ENCODE measurements around the gene AZIN2. TPM values are rescaled to one million over a fixed set of nuclear protein-coding genes. Genes with fewer than 3 reads are reported as not detected.

AZIN2 gene
- total RNA-seq, 2 experiments from 2014 or later: 0.27 to 0.63 TPM

DNA sequence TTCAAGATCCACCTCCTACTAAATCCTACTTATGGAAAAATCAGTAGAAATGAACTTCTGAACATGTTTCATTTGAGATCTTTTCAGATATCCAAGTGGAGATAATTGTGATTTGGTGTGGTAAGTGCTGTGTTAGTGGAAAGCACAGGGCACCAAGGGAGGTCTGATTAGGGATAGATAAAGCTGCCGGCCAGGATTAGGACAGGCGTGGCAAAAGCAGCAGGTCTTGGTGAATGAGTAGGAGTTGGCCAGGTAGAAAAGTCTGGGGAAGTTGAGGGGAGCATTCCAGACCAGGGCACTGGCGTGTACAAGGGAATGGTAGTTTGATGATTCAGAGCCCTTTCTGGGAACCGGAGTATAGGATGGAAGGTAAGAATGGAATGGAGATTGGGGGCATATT, 47.8 kb downstream of the AZIN2 start:
- peak overlapping the region; percentile 76 for H3K4me3 ChIP-seq (ENCODE audit: low read depth, low read length, poor library complexity, severe bottlenecking)
- peak overlapping the region; percentile 77 for H3K4me2 ChIP-seq (ENCODE audit: low read length)

GRCh38 chr1:33130297-33130696, 49.3 kb downstream of the AZIN2 start:
- CTCF ChIA-PET (ENCODE audit: unreplicated experiment): no interaction called here
- BruUV-seq (replicated peaks): no TSS peak
- H2AFZ ChIP-seq (ENCODE audit: low read length): no peak overlapping the region
- POLR2A ChIA-PET: no interaction called here
- no peaks in the 10 kb centered on the region for H4K20me1 ChIP-seq (ENCODE audit: insufficient read depth, low read length)
- H3K9me3 ChIP-seq (ENCODE audit: low read length): no peaks in the 10 kb centered on the region
- no peaks in the 10 kb centered on the region for H3K36me3 ChIP-seq (ENCODE audit: insufficient read depth, low read length)
- intact Hi-C loops (cut with micrococcal nuclease; ENCODE audit: unreplicated experiment): no loop called here
- H3K4me3 ChIP-seq (ENCODE audit: low read depth, low read length, poor library complexity, severe bottlenecking): no peak overlapping the region
- H3K79me2 ChIP-seq (ENCODE audit: insufficient read depth, low read depth, low read length): peaks cover 4% of the 10 kb centered on the region; the same call in 1 of the 2 replicates
- no peak overlapping the region for H3K27ac ChIP-seq (ENCODE audit: low read depth, low read length, poor library complexity, severe bottlenecking)
- H3K4me1 ChIP-seq (ENCODE audit: insufficient read depth, low read length, poor library complexity, severe bottlenecking): peaks cover 24% of the 10 kb centered on the region
- H3K4me2 ChIP-seq (ENCODE audit: low read length): no peak overlapping the region
- no peaks in the 10 kb centered on the region for H3K9me2 ChIP-seq (ENCODE audit: insufficient read depth, low read length)
- TF ChIP-seq, protein P1, sequence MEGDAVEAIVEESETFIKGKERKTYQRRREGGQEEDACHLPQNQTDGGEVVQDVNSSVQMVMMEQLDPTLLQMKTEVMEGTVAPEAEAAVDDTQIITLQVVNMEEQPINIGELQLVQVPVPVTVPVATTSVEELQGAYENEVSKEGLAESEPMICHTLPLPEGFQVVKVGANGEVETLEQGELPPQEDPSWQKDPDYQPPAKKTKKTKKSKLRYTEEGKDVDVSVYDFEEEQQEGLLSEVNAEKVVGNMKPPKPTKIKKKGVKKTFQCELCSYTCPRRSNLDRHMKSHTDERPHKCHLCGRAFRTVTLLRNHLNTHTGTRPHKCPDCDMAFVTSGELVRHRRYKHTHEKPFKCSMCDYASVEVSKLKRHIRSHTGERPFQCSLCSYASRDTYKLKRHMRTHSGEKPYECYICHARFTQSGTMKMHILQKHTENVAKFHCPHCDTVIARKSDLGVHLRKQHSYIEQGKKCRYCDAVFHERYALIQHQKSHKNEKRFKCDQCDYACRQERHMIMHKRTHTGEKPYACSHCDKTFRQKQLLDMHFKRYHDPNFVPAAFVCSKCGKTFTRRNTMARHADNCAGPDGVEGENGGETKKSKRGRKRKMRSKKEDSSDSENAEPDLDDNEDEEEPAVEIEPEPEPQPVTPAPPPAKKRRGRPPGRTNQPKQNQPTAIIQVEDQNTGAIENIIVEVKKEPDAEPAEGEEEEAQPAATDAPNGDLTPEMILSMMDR (conservative IDR thresholded peaks at IDR 0.05; ENCODE audit: low read length): no peak
- TF ChIP-seq EZH2phosphoT487 (IDR thresholded peaks at IDR 0.05; ENCODE audit: borderline replicate concordance, low read depth, low read length): no peak
- no peak for DNase-seq (ENCODE audit: low spot score)

More for the DNA sequence above, 47.8 kb downstream of the AZIN2 start:
- TF ChIP-seq EZH2phosphoT487 (IDR thresholded peaks at IDR 0.05; ENCODE audit: borderline replicate concordance, low read depth, low read length): no peak
- TF ChIP-seq, protein P1 (conservative IDR thresholded peaks at IDR 0.05; ENCODE audit: low read length): no peak
- Histone ChIP-seq H3K79me2 (ENCODE audit: insufficient read depth, low read depth, low read length) (peaks cover 4% of the 10 kb centered on the region; the same call in 1 of the 2 replicates), H3K4me1 (ENCODE audit: insufficient read depth, low read length, poor library complexity, severe bottlenecking) (peaks cover 24% of the 10 kb centered on the region), H3K36me3 (ENCODE audit: insufficient read depth, low read length) (no peaks in the 10 kb centered on the region), H3K9me2 (ENCODE audit: insufficient read depth, low read length) (no peaks in the 10 kb centered on the region), H4K20me1 (ENCODE audit: insufficient read depth, low read length) (no peaks in the 10 kb centered on the region), H3K9me3 (ENCODE audit: low read length) (no peaks in the 10 kb centered on the region), H3K27ac (ENCODE audit: low read depth, low read length, poor library complexity, severe bottlenecking) (peak overlapping the region; percentile 90), H2AFZ (ENCODE audit: low read length) (no peak overlapping the region)
- intact Hi-C loops (cut with micrococcal nuclease; ENCODE audit: unreplicated experiment): loop anchor here (5.0 kb wide), 2 partner anchors 169 to 344 kb away; partner anchors contain the start of gene ZSCAN20
- DNase-seq (ENCODE audit: low spot score): no peak
- no TSS peak for BruUV-seq (replicated peaks)
- CTCF ChIA-PET (ENCODE audit: unreplicated experiment): no interaction called here
- POLR2A ChIA-PET: interaction anchor here (0.9 kb wide), 1 partner anchor 53 kb away, joined by 5 read pairs; the partner anchor contains the start of gene TRIM62

GRCh38 chr1:33131191-33131590, 50.2 kb downstream of the AZIN2 start:
- Histone ChIP-seq H3K79me2 (ENCODE audit: insufficient read depth, low read depth, low read length) (peaks cover 4% of the 10 kb centered on the region; the same call in 1 of the 2 replicates), H3K9me2 (ENCODE audit: insufficient read depth, low read length) (no peaks in the 10 kb centered on the region), H3K4me2 (ENCODE audit: low read length) (no peak overlapping the region), H3K9me3 (ENCODE audit: low read length) (no peaks in the 10 kb centered on the region), H3K4me3 (ENCODE audit: low read depth, low read length, poor library complexity, severe bottlenecking) (no peak overlapping the region), H2AFZ (ENCODE audit: low read length) (no peak overlapping the region), H4K20me1 (ENCODE audit: insufficient read depth, low read length) (no peaks in the 10 kb centered on the region), H3K4me1 (ENCODE audit: insufficient read depth, low read length, poor library complexity, severe bottlenecking) (peaks cover 22% of the 10 kb centered on the region), H3K27ac (ENCODE audit: low read depth, low read length, poor library complexity, severe bottlenecking) (no peak overlapping the region), H3K36me3 (ENCODE audit: insufficient read depth, low read length) (no peaks in the 10 kb centered on the region)
- POLR2A ChIA-PET: interaction anchor here (0.6 kb wide), 1 partner anchor 18 kb away, joined by 3 read pairs; no protein-coding TSS in a partner anchor
- CTCF ChIA-PET (ENCODE audit: unreplicated experiment): no interaction called here
- no TSS peak for BruUV-seq (replicated peaks)
- DNase-seq (ENCODE audit: low spot score): no peak
- intact Hi-C loops (cut with micrococcal nuclease; ENCODE audit: unreplicated experiment): no loop called here
- no peak for TF ChIP-seq EZH2phosphoT487 (IDR thresholded peaks at IDR 0.05; ENCODE audit: borderline replicate concordance, low read depth, low read length)
- TF ChIP-seq, protein P1 (conservative IDR thresholded peaks at IDR 0.05; ENCODE audit: low read length): no peak
